ENCODE measurements around the gene SYDE1.

DNA sequence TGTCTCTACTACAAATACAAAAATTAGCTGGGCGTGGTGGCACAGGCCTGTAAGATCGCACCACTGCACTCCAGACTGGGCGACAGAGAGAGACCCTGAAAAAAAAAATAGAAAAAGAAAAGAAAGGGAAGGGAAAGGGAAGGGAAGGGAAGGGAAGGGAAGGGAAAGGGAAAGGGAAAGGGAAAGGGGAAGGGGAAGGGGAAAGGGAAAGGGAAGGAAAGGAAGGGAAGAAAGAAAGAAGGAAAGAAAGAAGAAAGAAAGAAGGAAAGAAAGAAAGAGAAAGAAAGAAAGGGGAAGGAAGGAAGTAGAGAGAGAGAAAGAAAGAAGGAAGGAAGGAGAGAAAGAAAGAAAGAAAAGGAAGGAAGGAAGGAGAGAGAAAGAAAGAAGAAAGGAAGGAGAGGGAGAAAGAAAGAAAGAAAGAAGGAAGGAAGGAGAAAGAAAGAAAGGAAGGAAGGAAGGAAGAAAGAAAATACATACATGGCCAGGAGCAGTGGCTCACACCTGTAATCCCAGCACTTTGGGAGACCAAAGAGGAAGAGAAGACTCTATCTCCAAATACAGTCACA is 8.1 kb upstream of the SYDE1 start:
- TF ChIP-seq TCF7 (CRISPR knock-in tag; IDR thresholded peaks at IDR 0.05; ENCODE audit: low read depth) (no peak), ATF1 (CRISPR knock-in tag; IDR thresholded peaks at IDR 0.05) (no peak), FOXJ3 (CRISPR knock-in tag; IDR thresholded peaks at IDR 0.05; ENCODE audit: borderline replicate concordance) (no peak), ESRRA (CRISPR knock-in tag; IDR thresholded peaks at IDR 0.05; ENCODE audit: borderline replicate concordance) (no peak), ZNF138 (CRISPR knock-in tag; conservative IDR thresholded peaks at IDR 0.05) (no peak), RORB (CRISPR knock-in tag; IDR thresholded peaks at IDR 0.05) (no peak), NR1H2 (CRISPR knock-in tag; IDR thresholded peaks at IDR 0.05) (no peak), CREB1 (CRISPR knock-in tag; IDR thresholded peaks at IDR 0.05) (no peak), OVOL2 (CRISPR knock-in tag; IDR thresholded peaks at IDR 0.05; ENCODE audit: borderline replicate concordance) (no peak), ZNF219 (CRISPR knock-in tag; IDR thresholded peaks at IDR 0.05; ENCODE audit: borderline replicate concordance) (no peak), NFYB (CRISPR knock-in tag; conservative IDR thresholded peaks at IDR 0.05; ENCODE audit: low read depth) (no peak), TP53 (CRISPR knock-in tag; IDR thresholded peaks at IDR 0.05) (no peak)
- TF ChIP-seq, protein P1, sequence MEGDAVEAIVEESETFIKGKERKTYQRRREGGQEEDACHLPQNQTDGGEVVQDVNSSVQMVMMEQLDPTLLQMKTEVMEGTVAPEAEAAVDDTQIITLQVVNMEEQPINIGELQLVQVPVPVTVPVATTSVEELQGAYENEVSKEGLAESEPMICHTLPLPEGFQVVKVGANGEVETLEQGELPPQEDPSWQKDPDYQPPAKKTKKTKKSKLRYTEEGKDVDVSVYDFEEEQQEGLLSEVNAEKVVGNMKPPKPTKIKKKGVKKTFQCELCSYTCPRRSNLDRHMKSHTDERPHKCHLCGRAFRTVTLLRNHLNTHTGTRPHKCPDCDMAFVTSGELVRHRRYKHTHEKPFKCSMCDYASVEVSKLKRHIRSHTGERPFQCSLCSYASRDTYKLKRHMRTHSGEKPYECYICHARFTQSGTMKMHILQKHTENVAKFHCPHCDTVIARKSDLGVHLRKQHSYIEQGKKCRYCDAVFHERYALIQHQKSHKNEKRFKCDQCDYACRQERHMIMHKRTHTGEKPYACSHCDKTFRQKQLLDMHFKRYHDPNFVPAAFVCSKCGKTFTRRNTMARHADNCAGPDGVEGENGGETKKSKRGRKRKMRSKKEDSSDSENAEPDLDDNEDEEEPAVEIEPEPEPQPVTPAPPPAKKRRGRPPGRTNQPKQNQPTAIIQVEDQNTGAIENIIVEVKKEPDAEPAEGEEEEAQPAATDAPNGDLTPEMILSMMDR (IDR thresholded peaks at IDR 0.05): no peak
